Measurements from ENCODE around the gene EMID1. TPM values are rescaled to one million over a fixed set of nuclear protein-coding genes. Genes with fewer than 3 reads are reported as not detected.
"Not testable (repeated sequence)": the region's sequence is repeated elsewhere in the genome, so short reads cannot be mapped to it uniquely, and the experiment has no call there.

The EMID1 gene
- total RNA-seq, 1 donor from 2014 or later, result 25.5 TPM

DNA sequence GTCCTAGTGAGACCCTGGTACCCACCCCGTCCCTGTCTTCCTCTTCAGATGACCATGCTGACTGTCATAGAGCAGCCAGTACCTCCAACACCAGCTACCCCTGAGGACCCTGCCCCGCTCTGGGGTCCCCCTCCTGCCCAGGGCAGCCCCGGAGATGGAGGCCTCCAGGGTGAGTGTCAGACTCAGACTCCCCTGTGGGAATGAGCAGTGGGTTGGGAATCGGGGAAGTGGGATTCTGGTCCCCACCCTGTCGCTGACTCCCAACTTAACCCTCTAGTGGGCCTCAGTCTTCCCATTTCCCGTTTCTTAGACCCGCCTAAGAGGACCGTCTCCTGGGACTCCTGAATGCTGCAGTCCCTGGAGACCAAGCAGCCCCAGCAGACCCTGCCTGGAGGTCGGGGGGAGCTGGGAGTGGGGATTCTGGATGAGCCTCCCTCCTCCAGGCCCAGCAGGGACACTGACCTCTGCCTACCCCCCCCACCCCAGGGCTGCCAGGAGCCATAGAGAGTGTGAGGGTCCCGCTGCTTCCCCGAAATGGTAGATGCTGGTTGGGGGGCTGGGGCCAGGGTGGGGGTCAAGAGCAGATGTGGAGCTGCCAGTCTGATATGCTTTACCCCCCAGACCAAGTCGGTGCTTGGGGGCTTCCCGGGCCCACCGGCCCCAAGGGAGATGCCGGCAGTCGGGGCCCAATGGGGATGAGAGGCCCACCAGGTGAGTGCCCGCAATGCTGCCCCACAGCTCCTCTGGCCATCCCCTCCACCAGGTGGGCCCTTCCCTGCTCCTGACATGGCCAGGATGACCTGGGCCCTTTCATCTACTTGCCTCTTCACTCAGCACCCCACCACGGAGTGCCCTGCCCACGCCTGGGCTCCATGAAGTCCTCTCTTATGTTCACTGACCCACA, 25.5 kb downstream of the EMID1 start:
- TF ChIP-seq, protein P1, sequence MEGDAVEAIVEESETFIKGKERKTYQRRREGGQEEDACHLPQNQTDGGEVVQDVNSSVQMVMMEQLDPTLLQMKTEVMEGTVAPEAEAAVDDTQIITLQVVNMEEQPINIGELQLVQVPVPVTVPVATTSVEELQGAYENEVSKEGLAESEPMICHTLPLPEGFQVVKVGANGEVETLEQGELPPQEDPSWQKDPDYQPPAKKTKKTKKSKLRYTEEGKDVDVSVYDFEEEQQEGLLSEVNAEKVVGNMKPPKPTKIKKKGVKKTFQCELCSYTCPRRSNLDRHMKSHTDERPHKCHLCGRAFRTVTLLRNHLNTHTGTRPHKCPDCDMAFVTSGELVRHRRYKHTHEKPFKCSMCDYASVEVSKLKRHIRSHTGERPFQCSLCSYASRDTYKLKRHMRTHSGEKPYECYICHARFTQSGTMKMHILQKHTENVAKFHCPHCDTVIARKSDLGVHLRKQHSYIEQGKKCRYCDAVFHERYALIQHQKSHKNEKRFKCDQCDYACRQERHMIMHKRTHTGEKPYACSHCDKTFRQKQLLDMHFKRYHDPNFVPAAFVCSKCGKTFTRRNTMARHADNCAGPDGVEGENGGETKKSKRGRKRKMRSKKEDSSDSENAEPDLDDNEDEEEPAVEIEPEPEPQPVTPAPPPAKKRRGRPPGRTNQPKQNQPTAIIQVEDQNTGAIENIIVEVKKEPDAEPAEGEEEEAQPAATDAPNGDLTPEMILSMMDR (IDR thresholded peaks at IDR 0.05; ENCODE audit: unreplicated experiment), result no peak
- H3K36me3 Mint-ChIP-seq (ENCODE audit: low read depth, unreplicated experiment), result peaks cover 11% of the 10 kb centered on the region
- peaks cover 13% of the 10 kb centered on the region for H3K4me1 Mint-ChIP-seq (ENCODE audit: unreplicated experiment)
- peaks cover 4% of the 10 kb centered on the region for H3K9me3 Mint-ChIP-seq (ENCODE audit: unreplicated experiment)
- DNase-seq (ENCODE audit: low spot score), result no peak
- H3K27me3 Mint-ChIP-seq (ENCODE audit: unreplicated experiment), result peaks cover 8% of the 10 kb centered on the region
- H3K27ac Mint-ChIP-seq (ENCODE audit: unreplicated experiment), result no peak overlapping the region
- no peak overlapping the region for H3K4me3 Mint-ChIP-seq (ENCODE audit: unreplicated experiment)

DNA sequence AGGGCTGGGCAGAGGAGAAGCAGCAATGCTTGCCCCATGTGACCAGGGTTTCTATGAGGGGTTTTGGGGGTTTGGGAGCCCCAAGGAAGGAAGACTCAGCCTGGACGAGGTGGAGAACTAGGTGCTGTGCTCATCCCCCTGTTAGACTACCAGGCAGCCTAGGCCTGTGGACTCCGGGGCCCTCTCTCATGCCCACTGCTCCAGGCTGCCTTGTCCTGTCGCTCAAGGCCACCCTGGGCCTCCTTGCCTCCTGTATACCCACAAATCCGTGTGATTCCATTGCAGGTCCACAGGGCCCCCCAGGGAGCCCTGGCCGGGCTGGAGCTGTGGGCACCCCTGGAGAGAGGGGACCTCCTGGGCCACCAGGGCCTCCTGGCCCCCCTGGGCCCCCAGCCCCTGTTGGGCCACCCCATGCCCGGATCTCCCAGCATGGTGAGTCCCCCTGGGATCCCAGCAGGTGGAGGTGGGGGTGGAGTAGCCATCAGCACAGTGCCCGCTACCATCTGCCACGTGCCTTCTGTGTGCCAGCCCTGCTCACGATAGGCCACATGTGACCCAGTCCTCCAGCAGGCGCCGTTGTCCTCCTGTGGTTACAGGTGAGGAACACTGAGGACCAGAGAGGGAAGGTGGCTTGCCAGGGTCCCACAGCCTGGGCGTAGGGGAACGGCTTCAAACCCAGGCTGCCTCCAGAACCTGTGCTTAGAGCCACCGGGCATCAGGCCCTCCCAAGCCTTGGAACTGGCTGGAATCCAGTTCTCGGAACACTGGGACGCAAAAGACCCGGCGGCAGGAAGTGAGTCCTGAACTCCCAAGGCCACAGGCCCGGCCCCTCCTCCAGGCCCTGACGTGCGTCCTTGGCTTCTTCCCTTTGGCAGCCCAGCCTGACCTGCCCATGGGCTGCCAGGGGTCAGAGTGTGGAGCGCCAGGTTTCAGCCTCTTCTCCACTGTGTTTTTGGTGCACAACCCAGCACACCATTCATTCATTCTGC, 26.6 kb downstream of the EMID1 start:
- no peak overlapping the region for H3K4me3 Mint-ChIP-seq (ENCODE audit: unreplicated experiment)
- no peak for DNase-seq (ENCODE audit: low spot score)
- peaks cover 4% of the 10 kb centered on the region for H3K9me3 Mint-ChIP-seq (ENCODE audit: unreplicated experiment)
- H3K27ac Mint-ChIP-seq (ENCODE audit: unreplicated experiment), result no peak overlapping the region
- TF ChIP-seq, protein P1 (IDR thresholded peaks at IDR 0.05; ENCODE audit: unreplicated experiment), result no peak
- peaks cover 8% of the 10 kb centered on the region for H3K27me3 Mint-ChIP-seq (ENCODE audit: unreplicated experiment)
- H3K4me1 Mint-ChIP-seq (ENCODE audit: unreplicated experiment), result peaks cover 13% of the 10 kb centered on the region
- H3K36me3 Mint-ChIP-seq (ENCODE audit: low read depth, unreplicated experiment), result peaks cover 11% of the 10 kb centered on the region

DNA sequence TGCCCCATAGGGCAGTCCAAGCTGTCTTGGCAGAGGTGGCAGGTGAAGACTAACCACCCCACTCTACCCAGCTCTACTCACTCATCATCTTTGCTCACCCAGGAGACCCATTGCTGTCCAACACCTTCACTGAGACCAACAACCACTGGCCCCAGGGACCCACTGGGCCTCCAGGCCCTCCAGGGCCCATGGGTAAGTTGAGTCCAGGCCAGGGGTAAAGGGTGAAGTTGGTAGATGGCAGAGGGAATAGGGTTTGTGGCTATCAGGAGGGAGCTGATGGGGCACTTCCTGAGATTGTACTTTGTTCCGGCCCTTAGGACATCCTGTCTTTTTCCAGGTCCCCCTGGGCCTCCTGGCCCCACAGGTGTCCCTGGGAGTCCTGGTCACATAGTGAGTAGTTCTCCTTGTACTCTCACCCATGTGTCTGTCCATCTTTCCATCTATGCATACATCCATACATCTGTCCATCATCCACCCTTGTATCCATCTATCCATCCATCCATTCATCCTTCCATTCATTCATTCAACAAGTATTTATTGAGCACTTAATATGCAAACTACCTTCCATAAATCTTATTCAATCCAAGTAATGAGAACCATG, 27.7 kb downstream of the EMID1 start:
- Mint-ChIP-seq H3K27me3 (ENCODE audit: unreplicated experiment) (peaks cover 8% of the 10 kb centered on the region), H3K9me3 (ENCODE audit: unreplicated experiment) (peaks cover 4% of the 10 kb centered on the region), H3K4me3 (ENCODE audit: unreplicated experiment) (peak overlapping the region; percentile 23), H3K4me1 (ENCODE audit: unreplicated experiment) (peaks cover 13% of the 10 kb centered on the region), H3K27ac (ENCODE audit: unreplicated experiment) (no peak overlapping the region), H3K36me3 (ENCODE audit: low read depth, unreplicated experiment) (peaks cover 11% of the 10 kb centered on the region)
- TF ChIP-seq, protein P1 (IDR thresholded peaks at IDR 0.05; ENCODE audit: unreplicated experiment), result no peak
- DNase-seq (ENCODE audit: low spot score), result no peak

DNA sequence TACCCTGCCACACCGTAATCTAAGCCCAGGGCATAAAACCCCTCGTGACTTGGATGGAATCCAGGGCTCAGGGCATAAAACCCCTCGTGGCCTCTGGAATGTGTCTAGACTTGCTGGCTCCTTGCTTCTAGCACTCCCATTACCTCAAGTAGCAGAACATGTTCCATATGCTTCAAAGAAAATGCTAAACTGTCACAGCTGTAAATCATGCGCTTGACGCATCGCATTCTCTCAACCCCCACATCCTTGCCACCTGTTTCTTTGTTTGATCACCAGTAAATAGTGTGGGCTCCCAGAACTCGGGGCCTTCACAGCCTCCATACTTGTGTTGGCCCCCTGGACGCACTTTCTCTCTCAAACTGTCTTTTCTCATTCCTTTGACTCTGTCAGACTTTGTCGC, 34.8 kb downstream of the EMID1 start:
- H3K27ac Mint-ChIP-seq (ENCODE audit: unreplicated experiment); DNase-seq (ENCODE audit: low spot score); H3K27me3 Mint-ChIP-seq (ENCODE audit: unreplicated experiment); H3K4me1 Mint-ChIP-seq (ENCODE audit: unreplicated experiment); H3K9me3 Mint-ChIP-seq (ENCODE audit: unreplicated experiment); H3K4me3 Mint-ChIP-seq (ENCODE audit: unreplicated experiment): not testable (repeated sequence)
- peaks cover 41% of the 10 kb centered on the region for H3K36me3 Mint-ChIP-seq (ENCODE audit: low read depth, unreplicated experiment)

DNA sequence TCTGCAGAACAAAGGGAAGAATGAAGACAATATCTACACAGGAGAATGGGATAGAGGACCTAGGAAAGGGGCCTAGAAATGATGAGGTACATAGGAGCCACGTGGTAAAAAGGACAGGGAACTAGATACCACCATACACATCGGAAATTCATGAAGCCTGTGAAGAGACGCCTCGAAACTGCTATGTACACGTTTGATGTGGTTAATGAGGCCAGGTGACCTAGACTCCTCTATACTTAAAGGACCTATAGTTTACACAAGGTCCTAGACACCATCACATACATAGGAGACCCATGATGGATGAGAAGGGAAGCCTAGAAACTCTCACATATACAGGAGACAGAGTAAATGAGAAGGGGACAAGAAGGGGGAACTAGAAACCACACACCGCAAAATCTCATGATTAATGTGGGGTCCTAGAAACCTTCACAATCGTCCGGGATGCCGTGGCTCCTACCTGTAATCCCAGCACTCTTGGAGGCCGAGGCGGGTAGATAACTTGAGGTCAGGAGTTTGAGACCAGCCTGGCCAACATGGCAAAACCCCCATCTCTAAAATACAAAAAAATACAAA, 38.3 kb downstream of the EMID1 start:
- no peaks in the 10 kb centered on the region for H3K4me1 Mint-ChIP-seq (ENCODE audit: unreplicated experiment)
- peaks cover 7% of the 10 kb centered on the region for H3K27me3 Mint-ChIP-seq (ENCODE audit: unreplicated experiment)
- DNase-seq (ENCODE audit: low spot score), result no peak
- no peaks in the 10 kb centered on the region for H3K9me3 Mint-ChIP-seq (ENCODE audit: unreplicated experiment)
- H3K36me3 Mint-ChIP-seq (ENCODE audit: low read depth, unreplicated experiment), result peaks cover 37% of the 10 kb centered on the region
- TF ChIP-seq, protein P1 (IDR thresholded peaks at IDR 0.05; ENCODE audit: unreplicated experiment), result no peak
- H3K4me3 Mint-ChIP-seq (ENCODE audit: unreplicated experiment), result no peak overlapping the region
- H3K27ac Mint-ChIP-seq (ENCODE audit: unreplicated experiment), result no peak overlapping the region

All from endothelial cell (in vitro differentiated cells).